ENCODE results near the gene CCDC33. TPM values are rescaled to one million over a fixed set of nuclear protein-coding genes. Genes with fewer than 3 reads are reported as not detected.
A peak's percentile ranks its signal among the peaks of the same experiment; 100 is the strongest.

CCDC33 gene
- total and polyA plus RNA-seq, 10 of the 15 experiments (the other 5 are each of a cell fraction or from before 2014, with no cell fraction given): 0.57 to 5.8 (median 4.3) TPM

DNA sequence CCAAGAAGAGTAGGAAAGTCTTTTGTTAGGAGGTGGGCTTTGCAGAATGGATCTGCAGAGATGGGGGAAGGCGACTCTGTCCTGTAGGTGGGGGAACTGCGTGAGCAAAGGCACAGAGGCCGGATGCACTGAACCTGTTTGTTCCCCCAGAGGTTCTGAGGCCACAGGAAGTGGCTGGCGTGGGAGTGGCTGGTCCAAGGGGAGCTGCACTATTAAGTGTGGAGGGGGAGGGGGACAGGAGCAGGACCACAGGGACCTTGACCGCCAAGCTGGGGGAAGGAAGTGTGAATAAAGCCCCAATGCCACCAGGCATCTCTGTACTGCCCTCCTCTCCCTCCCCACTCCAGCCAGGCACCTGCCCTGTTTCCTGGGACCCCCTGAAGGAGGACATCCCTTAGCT, 79.5 kb downstream of the CCDC33 start (continued):
- TF ChIP-seq, protein P1, sequence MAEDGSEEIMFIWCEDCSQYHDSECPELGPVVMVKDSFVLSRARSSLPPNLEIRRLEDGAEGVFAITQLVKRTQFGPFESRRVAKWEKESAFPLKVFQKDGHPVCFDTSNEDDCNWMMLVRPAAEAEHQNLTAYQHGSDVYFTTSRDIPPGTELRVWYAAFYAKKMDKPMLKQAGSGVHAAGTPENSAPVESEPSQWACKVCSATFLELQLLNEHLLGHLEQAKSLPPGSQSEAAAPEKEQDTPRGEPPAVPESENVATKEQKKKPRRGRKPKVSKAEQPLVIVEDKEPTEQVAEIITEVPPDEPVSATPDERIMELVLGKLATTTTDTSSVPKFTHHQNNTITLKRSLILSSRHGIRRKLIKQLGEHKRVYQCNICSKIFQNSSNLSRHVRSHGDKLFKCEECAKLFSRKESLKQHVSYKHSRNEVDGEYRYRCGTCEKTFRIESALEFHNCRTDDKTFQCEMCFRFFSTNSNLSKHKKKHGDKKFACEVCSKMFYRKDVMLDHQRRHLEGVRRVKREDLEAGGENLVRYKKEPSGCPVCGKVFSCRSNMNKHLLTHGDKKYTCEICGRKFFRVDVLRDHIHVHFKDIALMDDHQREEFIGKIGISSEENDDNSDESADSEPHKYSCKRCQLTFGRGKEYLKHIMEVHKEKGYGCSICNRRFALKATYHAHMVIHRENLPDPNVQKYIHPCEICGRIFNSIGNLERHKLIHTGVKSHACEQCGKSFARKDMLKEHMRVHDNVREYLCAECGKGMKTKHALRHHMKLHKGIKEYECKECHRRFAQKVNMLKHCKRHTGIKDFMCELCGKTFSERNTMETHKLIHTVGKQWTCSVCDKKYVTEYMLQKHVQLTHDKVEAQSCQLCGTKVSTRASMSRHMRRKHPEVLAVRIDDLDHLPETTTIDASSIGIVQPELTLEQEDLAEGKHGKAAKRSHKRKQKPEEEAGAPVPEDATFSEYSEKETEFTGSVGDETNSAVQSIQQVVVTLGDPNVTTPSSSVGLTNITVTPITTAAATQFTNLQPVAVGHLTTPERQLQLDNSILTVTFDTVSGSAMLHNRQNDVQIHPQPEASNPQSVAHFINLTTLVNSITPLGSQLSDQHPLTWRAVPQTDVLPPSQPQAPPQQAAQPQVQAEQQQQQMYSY (CRISPR knock-in tag; IDR thresholded peaks at IDR 0.05): no peak
- TF ChIP-seq, protein P2, sequence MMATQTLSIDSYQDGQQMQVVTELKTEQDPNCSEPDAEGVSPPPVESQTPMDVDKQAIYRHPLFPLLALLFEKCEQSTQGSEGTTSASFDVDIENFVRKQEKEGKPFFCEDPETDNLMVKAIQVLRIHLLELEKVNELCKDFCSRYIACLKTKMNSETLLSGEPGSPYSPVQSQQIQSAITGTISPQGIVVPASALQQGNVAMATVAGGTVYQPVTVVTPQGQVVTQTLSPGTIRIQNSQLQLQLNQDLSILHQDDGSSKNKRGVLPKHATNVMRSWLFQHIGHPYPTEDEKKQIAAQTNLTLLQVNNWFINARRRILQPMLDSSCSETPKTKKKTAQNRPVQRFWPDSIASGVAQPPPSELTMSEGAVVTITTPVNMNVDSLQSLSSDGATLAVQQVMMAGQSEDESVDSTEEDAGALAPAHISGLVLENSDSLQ (IDR thresholded peaks at IDR 0.05): no peak
- TF ChIP-seq SREBF2 (IDR thresholded peaks at IDR 0.05; ENCODE audit: low read length) (no peak), ATF7 (IDR thresholded peaks at IDR 0.05; ENCODE audit: low read depth) (peak; percentile 38; the same call in 1 of the 2 replicates), SPI1 (IDR thresholded peaks at IDR 0.05; ENCODE audit: borderline replicate concordance, insufficient read depth, low read depth, low read length) (peak; percentile 33; the same call in 1 of the 2 replicates), NFIC (IDR thresholded peaks at IDR 0.05; ENCODE audit: low read depth, low read length) (no peak), BACH1 (IDR thresholded peaks at IDR 0.05; ENCODE audit: borderline replicate concordance) (no peak), MTA3 (IDR thresholded peaks at IDR 0.05; ENCODE audit: borderline replicate concordance, low read length) (no peak), JUNB (IDR thresholded peaks at IDR 0.05) (no peak), PAX5 (IDR thresholded peaks at IDR 0.05; ENCODE audit: borderline replicate concordance, low read depth, low read length) (peak; percentile 51; the same call in 1 of the 2 replicates), SMC3 (IDR thresholded peaks at IDR 0.05; ENCODE audit: borderline replicate concordance, low read length) (no peak), EED (IDR thresholded peaks at IDR 0.05; ENCODE audit: low read depth) (peak; percentile 66), IKZF2 (IDR thresholded peaks at IDR 0.05) (peak; percentile 59 to 60; a peak in 3 of 4 replicates), YBX1 (IDR thresholded peaks at IDR 0.05) (no peak), MXI1 (IDR thresholded peaks at IDR 0.05; ENCODE audit: low read depth, low read length) (no peak), IKZF1 (conservative IDR thresholded peaks at IDR 0.05) (peak; percentile 79)
- TF ChIP-seq, protein P3, sequence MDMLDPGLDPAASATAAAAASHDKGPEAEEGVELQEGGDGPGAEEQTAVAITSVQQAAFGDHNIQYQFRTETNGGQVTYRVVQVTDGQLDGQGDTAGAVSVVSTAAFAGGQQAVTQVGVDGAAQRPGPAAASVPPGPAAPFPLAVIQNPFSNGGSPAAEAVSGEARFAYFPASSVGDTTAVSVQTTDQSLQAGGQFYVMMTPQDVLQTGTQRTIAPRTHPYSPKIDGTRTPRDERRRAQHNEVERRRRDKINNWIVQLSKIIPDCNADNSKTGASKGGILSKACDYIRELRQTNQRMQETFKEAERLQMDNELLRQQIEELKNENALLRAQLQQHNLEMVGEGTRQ (IDR thresholded peaks at IDR 0.05; ENCODE audit: borderline replicate concordance, low read depth, low read length): no peak
- TF ChIP-seq, protein P4, sequence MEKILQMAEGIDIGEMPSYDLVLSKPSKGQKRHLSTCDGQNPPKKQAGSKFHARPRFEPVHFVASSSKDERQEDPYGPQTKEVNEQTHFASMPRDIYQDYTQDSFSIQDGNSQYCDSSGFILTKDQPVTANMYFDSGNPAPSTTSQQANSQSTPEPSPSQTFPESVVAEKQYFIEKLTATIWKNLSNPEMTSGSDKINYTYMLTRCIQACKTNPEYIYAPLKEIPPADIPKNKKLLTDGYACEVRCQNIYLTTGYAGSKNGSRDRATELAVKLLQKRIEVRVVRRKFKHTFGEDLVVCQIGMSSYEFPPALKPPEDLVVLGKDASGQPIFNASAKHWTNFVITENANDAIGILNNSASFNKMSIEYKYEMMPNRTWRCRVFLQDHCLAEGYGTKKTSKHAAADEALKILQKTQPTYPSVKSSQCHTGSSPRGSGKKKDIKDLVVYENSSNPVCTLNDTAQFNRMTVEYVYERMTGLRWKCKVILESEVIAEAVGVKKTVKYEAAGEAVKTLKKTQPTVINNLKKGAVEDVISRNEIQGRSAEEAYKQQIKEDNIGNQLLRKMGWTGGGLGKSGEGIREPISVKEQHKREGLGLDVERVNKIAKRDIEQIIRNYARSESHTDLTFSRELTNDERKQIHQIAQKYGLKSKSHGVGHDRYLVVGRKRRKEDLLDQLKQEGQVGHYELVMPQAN (conservative IDR thresholded peaks at IDR 0.05): no peak
- TF ChIP-seq, protein P5, sequence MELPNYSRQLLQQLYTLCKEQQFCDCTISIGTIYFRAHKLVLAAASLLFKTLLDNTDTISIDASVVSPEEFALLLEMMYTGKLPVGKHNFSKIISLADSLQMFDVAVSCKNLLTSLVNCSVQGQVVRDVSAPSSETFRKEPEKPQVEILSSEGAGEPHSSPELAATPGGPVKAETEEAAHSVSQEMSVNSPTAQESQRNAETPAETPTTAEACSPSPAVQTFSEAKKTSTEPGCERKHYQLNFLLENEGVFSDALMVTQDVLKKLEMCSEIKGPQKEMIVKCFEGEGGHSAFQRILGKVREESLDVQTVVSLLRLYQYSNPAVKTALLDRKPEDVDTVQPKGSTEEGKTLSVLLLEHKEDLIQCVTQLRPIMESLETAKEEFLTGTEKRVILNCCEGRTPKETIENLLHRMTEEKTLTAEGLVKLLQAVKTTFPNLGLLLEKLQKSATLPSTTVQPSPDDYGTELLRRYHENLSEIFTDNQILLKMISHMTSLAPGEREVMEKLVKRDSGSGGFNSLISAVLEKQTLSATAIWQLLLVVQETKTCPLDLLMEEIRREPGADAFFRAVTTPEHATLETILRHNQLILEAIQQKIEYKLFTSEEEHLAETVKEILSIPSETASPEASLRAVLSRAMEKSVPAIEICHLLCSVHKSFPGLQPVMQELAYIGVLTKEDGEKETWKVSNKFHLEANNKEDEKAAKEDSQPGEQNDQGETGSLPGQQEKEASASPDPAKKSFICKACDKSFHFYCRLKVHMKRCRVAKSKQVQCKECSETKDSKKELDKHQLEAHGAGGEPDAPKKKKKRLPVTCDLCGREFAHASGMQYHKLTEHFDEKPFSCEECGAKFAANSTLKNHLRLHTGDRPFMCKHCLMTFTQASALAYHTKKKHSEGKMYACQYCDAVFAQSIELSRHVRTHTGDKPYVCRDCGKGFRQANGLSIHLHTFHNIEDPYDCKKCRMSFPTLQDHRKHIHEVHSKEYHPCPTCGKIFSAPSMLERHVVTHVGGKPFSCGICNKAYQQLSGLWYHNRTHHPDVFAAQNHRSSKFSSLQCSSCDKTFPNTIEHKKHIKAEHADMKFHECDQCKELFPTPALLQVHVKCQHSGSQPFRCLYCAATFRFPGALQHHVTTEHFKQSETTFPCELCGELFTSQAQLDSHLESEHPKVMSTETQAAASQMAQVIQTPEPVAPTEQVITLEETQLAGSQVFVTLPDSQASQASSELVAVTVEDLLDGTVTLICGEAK (IDR thresholded peaks at IDR 0.05; ENCODE audit: borderline replicate concordance): peak; percentile 36; the same call in 1 of the 2 replicates

Data from GM12878 (cell line).